Measurements from ENCODE around the gene RNASE3.
"Not testable (repeated sequence)": the region's sequence is repeated elsewhere in the genome, so short reads cannot be mapped to it uniquely, and the experiment has no call there.

Gene RNASE3

DNA sequence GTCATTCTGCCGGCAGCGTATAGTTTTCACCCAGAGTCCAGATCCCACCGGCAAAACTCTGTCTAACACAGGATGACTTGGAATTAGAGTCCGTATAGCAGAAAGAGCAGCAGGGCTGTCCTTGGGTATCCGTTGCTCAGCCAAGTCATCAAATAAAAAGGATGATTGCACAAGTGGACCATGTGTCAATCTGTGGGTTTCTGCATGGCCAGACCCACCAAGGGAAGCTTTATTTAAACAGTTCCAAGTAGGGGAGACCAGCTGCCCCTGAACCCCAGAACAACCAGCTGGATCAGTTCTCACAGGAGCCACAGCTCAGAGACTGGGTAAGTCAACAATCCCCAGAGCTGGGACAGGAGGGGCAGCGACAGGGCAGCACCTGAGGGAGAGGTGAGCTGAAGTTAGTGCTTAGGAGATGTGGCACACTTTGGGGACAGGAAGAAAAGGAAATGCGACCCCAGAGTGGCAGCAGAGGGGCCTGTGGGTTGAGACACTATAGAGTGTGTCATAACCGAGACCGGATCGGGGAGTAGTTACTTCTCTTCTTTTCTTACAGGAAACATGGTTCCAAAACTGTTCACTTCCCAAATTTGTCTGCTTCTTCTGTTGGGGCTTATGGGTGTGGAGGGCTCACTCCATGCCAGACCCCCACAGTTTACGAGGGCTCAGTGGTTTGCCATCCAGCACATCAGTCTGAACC is at the start of gene RNASE3:
RNASE3 (plus strand) TSS at position 260 of the 700 bp plus-strand sequence; CDS start at position 562, 302 bp downstream.
- DNase-seq = peak; percentile 48 to 59

DNA sequence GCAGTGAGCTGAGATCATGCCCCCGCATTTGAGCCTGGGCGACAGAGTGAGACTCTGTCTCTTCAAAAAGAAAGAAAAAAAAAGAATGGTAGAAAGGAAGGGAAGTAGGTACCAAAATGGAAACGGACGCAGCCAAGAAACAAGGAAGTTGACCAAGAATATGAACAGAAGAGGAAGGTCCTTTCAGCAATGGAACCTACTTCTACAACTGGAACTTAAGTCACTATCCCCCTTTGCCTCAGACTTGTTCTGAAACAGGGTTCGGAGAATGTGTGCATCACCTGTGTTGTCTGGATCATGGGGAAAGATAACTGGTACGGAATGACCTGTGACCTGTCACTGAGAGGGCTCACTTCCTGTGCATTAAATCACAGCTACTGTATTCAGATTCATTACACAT is 44.6 kb upstream of the RNASE3 start:
- DNase-seq = no peak

DNA sequence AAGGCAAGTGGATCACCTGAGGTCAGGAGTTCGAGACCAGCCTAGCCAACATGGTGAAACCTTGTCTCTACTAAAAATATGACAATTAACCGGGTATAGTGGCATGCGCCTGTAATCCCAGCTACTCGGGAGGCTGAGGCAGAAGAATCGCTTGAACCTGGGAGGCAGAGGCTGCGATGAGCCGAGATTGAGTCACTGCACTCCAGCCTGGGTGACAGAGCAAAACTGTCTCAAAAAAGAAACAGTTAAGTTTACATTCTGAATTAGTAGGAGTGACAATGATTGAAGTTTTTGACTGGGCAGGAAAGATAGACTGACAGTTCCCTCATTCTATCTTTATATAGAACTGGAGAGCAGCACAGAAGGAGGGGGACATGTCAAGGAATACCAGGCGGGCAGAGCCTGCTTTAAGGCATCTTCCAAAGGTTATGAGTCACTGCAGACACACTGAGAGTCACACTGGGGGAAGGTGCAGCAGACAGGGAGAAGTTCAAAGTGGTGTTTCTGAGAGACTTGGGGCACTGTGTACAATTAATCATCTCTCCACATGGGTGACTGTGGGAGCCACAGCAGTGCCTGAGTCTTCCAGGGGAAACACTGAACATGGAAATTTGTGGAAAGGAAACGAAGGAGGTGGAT is 42.8 kb upstream of the RNASE3 start:
- DNase-seq = no peak

DNA sequence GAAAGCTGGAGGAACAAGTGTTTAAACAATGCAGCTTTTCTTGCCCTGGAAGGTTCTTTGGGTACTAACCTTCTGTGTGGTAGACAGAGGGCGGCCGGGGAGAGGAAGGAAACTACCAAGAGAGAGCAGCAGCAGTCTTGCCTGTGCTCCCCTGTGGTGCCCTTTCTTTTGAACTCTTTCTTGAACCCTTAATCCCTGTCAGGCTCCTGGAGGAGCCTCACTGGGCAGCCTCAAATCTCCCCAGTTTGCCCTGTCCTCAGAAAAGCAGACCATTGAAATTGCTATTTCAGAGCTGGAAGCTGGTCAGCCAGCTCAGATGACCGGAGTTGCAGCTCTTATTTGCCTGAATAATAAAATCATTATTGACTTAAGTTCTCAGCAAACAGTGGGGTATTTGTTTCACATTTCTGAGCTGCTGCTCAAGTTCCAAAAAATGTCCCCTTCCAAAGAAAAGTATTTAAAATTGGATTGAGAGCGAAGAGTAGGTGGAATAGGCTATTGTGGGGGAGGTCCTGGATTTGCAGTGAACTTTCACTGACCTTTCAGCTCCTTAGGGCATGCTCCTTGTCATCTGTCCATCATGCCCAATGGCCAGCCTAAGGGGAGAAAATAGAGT is 42.1 kb upstream of the RNASE3 start:
- DNase-seq = no peak

DNA sequence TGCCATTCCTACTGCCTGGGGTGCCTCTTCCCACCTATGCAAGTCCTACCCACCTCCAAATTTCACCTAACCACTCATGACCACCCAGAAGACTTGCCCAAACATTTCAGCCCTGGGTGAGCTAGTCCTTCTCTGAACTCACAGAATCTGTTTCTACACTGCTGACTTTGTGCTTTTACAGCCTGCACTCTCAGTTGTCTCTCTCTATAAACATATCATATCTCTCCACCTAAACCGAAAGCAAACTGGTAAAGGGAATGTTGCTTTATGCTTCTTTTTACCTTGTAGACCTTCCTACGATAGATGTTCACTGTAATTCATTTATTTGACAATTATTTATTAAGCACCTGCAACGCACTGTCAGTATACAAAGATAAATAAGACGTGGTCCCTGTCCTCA is 38.1 kb upstream of the RNASE3 start:
- no peak for DNase-seq

DNA sequence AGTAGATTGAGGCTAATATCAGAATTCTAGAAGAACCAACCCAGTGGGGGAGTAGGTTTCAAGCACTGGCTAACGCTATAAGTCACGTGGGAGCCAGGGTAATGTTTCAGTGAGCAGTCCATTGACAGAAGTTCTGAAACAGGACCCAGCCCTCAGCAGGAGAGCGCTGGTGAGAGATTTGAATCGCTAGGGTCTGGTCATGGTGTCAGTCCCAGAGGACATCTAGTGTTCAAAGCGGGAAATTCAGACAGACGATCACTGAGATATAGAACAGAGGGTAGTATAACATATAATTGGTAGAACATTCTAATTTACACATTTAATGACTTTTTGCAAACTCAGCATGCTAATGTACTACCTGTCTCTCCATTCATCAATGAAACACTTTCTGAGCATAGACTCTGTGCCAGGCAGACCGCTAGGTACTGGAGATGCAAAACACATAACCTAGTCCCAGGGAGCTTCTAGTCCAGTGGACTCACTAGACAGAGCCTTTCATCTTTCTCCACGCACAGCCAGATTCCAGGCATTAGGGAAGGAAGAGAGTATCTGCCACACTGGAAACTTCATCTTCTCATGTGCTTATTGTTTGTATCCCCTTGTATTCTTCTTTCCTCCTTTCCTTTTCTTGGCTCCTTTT is 35.4 kb upstream of the RNASE3 start:
- peak; percentile 79 to 84 for DNase-seq

DNA sequence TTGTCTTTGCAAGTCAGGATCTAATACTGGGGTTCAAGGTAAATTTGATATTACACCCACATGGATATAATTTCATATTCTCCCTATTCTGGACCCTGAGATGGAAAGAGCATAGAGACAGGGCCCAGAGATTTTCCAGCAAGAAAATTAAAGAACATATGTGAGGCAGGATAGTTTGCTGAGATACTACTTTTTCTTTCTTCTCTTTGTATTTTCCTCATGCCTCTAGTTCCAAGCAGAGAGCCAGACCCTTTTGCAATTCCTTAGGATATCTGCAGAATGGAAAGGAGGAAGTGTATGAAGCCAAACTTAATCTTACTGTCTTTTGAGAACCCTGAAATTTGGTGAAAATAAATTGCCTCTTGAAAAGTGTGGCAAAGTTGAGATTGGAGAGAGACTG is 34.0 kb upstream of the RNASE3 start:
- DNase-seq = no peak

DNA sequence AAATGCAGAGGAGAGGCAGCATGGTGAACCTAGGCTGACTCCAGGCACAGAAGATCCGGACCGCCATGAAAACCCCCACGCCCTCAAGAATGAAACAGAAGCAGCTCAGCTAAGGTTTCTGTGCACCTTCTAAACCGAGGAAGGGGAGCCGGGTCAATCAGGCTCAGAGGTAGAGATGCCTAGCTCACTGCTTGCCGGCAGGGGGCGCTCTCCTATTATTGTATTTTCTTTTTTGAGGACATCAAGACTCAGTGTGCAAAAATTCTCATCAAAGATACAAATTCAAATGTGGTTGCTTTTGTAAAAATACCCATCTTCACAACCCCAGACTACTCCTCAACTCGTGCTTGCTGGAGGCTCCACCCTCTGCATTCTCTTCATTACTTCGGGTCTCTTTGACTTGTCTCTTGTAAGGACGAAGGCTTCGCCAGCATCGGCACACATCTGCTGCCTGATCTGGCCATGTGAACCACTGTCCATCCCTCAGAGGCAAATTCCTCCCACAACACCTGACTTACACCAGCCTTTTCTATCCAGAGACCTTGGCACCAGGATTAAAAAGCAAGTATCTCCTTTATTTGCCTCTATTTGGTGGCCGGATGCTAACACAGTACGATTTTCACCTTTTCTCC is 33.4 kb upstream of the RNASE3 start:
- DNase-seq = peak; percentile 51 to 70

DNA sequence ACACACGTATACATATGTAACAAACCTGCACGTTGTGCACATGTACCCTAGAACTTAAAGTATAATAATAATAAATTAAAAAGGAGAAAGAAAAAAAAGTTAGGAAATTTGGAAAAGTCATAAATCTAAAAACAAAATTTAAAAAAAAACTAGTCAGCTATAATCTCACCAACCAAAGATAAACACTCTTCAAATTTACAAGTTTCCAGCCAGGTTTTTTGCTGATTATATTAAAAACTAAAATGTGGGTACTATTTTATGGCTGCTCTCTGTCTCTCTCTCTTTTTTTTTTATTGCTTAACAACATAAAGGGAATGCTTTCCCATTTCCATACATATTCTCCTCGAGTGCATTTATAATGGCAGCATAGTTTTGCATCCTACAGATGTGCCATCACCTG is 25.0 kb upstream of the RNASE3 start:
- DNase-seq = no peak

DNA sequence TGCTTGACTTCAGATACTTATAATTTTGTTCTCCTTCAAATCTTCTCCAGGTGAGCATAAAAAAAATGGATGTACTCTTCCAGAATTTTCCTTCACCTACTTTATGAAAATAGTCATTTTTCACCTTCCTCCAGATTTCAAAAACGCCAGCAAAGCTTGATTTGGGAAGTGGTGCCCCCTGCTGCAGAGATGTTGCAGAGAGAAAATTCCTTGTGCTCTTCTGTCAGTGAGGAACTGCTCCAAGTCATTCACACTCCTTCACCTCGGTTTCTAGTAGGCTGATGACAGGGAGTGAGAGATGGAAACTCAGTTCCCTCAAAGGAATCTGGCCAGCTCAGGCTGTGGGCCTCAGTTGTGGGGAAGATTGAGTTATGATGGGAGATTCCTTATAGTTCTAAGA is 24.2 kb upstream of the RNASE3 start:
- DNase-seq = peak; percentile 18 to 34

DNA sequence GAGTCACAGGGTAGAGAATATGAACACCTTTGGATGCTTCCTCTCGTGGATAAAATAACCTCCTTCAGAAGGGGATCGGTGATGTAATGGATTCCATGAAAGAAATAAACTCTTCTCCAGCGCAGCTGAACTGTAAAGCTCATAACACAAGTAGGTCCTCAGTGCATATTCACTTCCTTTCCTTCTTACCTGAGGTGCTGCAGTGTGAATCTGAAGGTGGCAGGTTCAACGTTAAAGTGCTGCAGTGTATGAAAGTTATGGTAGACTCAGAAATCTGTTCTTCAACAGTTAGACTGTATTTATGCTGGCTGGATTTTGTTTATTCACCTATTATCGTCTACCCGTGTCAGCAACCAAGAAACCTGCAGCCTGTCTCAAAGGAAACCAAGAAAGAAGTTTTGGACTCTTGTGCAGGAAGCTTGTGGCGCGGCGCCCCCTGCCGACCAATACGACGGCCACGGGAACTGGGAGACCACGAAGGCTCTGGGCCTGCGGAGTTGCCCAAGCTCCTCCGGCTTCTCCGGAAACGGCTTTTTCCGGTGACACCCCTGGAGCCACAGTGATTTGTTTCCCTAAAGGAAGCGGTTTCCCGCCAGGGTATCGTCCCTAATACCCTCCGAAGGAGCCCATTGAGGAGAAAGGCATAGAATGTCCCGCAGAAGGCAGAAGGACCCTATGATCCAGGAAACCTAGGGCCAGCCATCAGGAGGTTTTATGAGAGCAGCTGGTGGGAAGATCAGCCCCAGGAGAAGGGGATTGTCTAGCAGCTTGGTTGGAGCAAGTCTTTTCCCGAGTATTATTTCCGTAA is 17.6 kb upstream of the RNASE3 start:
- peak; percentile 46 to 62 for DNase-seq

DNA sequence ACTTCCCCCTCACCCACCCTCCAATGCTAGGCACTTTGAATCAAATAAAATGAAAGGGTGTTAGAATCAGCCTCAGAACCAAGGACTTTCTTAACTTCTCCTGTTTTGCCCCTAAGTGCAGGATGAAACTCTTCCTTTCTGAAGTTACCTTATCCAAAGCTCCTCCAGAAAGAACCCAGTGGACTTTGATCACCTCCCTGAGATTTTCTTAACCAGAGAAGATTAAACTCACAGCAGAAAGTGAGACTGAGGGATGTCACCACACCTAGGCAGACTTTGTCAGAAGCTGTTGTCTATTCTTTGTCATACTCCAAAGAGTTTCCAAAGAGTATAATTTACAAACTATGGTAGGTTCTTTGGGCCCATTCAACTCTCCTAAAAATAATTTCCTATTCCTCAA is 14.2 kb upstream of the RNASE3 start:
- DNase-seq = no peak

DNA sequence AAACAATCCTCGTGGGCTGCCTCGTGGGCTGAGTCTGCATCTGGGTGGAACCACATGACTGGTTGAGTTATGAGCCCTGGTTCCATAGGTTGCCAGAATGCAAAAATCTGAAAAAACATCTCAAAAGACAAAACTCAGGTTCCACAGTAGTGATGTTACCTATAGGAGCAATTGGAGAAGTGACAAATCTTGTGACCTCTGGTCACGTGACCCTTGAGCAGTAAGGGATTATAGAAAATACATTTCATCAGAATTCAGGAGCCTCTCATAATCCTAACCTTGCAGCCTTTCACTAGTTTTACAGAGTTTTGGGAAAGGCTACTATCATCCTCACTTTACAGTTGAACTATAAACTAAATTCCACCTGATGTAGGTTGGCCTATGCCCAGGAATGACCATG is 12.5 kb upstream of the RNASE3 start:
- DNase-seq = no peak

DNA sequence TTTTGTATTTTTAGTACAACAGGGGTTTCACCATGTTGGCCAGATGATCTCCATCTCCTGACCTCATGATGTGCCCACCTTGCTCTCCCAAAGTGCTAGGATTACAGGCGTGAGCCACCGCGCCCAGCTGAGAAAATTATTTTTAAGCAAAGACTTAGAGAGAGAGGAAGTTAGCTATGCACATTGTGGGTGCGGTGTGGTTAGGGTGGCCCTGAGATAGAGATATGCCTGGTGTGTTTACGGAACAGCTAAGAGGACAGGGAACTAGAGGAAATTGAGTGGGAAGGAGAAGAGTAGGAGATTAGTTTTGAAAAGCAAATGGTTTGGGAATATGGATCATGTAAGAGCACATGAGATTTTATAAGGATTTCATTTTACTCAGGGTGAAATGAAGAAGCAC is 10.0 kb upstream of the RNASE3 start:
- DNase-seq = peak; percentile 42 to 69

DNA sequence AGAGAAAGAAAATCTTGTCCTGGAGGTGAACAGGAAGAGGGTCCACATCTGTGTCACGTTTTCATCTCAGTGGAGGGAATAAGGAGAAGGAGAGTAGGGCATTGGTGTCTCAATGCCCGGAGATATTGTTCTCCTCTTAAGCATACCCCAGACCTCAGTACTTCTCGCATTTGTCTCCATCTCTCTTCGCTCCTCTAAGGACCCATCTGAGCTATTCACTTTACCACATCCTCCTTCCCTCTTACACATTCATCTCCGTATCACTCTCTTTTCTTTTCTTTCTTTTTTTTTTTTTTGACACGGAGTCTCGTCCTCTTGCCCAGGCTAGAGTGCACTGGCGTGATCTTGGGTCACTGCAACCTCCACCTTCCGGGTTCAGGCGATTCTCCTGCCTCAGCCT is 8.4 kb upstream of the RNASE3 start:
- not testable (repeated sequence) for DNase-seq

DNA sequence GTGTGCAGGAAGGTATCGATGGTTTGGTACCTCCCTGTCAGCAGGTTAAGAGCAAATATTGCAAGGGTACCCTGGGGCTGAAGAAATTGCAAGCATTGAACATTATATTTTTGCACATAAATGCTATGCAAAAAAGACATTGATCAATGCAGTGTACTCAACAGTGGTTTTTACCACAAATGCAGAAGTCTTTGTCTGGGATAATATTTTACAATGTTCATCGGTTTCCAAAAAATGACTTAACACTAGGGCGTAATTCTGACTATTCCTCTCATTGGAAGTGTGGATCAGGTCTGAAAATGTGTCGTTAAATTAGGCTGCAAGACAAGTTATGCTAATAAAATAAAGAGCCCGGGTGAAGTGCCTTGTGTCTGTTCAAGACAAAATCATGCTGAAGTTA is 2.8 kb upstream of the RNASE3 start:
- peak; percentile 21 to 32 for DNase-seq

DNA sequence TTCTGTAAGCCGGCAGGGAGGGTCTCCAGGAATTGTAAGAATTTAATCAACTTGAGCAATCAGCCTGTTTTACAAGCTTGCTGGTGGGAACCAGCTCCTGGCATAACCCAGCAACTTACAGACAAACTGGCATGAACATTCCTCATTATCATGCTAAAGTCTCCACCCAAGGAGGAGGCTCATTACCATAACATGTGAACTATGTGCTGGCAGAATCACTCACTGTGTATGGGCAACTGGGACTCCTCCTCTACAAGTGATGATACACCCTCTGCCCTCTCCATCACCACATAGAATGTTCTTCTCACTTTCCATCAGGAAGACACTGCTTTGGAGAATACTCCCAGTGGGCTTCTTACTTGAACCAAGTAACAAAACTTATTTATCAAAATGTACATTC is 4.1 kb downstream of the RNASE3 start:
- not testable (repeated sequence) for DNase-seq

DNA sequence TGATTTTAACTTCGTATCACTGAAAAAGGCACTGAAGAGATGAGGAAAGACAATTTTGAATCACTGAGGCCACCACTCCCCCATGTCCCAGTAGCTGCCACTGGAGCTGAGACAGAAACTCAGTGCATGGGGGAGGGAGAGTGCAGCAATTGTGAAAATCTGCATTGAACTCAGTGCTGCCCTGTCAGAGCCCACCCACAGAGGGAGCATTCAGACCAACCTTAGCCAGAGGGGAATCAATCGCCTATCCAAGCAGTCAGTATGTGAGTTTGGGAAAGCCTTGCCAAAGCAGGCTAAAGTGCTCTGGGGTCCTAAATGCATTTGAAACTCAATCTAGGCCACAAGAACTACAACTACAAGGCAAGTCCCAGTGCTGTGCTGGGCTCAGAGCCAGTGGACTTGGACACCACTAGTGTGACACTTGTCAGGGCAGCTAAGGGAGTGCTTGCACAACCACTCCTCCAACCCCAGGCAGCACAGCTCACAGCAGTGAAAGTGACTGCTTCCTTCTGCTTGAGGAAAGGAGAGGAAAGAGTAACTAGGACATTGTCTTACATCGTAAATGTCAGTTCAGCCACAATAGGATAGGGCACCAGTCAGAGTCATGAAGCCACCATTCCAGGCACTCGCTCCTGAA is 13.3 kb downstream of the RNASE3 start:
- DNase-seq = peak; percentile 58 to 63

DNA sequence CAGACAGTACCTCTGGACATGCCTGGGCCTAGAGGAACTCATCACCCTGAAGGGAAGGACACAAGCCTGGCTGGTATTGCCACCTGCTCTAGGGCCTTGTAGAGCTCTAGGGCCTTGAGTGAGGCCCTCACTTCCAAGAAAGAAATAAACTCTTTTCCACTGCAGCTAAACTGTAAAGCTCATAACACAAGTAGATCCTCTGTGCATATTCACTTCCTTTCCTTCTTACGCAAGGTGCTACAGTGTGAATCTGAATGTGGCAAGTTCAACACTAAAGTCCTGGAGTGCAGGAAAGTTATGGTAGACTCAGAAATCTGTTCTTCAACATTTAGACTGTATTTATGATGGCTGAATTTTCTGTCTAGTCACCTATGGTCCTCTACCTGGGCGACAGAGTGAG is 14.5 kb downstream of the RNASE3 start:
- peak; percentile 64 to 75 for DNase-seq

DNA sequence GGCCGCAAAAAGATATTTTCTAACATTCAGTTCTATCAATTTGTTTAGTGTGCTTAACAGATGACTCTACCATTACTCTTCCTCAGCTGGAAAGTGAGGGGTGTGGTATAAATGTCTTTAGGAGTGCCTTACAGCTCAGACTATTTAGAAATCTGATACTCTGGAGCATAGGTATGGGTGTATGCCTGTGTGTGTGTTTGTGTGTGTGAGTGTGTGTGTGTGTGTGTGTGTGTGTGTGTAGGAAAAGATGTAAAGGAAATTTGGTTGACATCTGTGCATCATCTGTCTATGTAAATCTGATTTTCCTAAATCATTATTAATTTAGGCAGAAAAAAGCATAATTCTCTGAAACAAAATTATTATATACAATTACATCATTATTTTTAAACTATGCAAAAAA is 16.0 kb downstream of the RNASE3 start:
- no peak for DNase-seq

DNA sequence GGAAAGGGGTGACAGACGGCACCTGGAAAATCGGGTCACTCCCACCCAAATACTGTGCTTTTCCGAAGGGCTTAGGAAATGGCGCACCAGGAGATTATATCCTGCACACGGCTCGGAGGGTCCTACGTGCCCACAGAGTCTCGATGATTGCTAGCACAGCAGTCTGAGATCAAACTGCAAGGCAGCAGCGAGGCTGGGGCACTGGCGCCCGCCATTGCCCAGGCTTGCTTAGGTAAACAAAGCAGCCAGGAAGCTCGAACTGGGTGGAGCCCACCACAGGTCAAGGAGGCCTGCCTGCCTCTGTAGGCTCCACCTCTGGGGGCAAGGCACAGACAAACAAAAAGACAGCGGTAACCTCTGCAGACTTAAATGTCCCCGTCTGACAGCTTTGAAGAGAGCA is 19.6 kb downstream of the RNASE3 start:
- not testable (repeated sequence) for DNase-seq
